ENCODE data around the gene TMEM267. TPM values are rescaled to one million over a fixed set of nuclear protein-coding genes. Genes with fewer than 3 reads are reported as not detected.
A peak's percentile ranks its signal among the peaks of the same experiment; 100 is the strongest.
"Not testable (repeated sequence)": the region's sequence is repeated elsewhere in the genome, so short reads cannot be mapped to it uniquely, and the experiment has no call there.

TMEM267 gene
- total and polyA plus RNA-seq, 4 donors: 2.3 to 5.4 (median 3.8) TPM

- no peak for DNase-seq (ENCODE audit: low spot score)
- TF ChIP-seq HNF4G (IDR thresholded peaks at IDR 0.05): no peak
- no peak for TF ChIP-seq CTCF (IDR thresholded peaks at IDR 0.05; ENCODE audit: low read depth, low read length, missing input control)
- TF ChIP-seq ZBTB33 (IDR thresholded peaks at IDR 0.05): no peak
- no peak for TF ChIP-seq MAX (IDR thresholded peaks at IDR 0.05)
- no peak for TF ChIP-seq ATF3 (IDR thresholded peaks at IDR 0.05)
- no peak for TF ChIP-seq NR2F2 (IDR thresholded peaks at IDR 0.05)
- no peak for TF ChIP-seq FOXA2 (IDR thresholded peaks at IDR 0.05)
- TF ChIP-seq YY1 (IDR thresholded peaks at IDR 0.05): no peak
- Histone ChIP-seq H3K27me3 (ENCODE audit: control insufficient read depth in 4 of 4, insufficient read depth in 4 of 4, low read length in 3 of 4) (no peaks in the 10 kb centered on the region), H3K36me3 (ENCODE audit: control insufficient read depth in 4 of 4, insufficient read depth in 3 of 4, low read depth in 1 of 4, low read length in 3 of 4) (no peaks in the 10 kb centered on the region), H3K4me1 (ENCODE audit: control insufficient read depth in 4 of 4, insufficient read depth in 4 of 4, low read length in 3 of 4) (no peaks in the 10 kb centered on the region), H3K9ac (ENCODE audit: low read depth in 1 of 2, low read length in 2 of 2) (no peak overlapping the region), H3K9me3 (ENCODE audit: control insufficient read depth in 4 of 4, low read length in 3 of 4) (no peaks in the 10 kb centered on the region), H3K27ac (ENCODE audit: low read depth in 1 of 2, low read length in 2 of 2) (no peak overlapping the region), H3K4me3 (ENCODE audit: low read depth in 1 of 3, low read length in 3 of 3) (no peak overlapping the region)
- 68% methylated on average over 2 of the region's 2 CpGs for WGBS
Measured at GRCh38 chr5:43409809-43410271, 73.8 kb downstream of the TMEM267 start.

- not testable (repeated sequence) for H3K4me3 ChIP-seq (ENCODE audit: low read depth in 1 of 3, low read length in 3 of 3); H3K4me1 ChIP-seq (ENCODE audit: control insufficient read depth in 4 of 4, insufficient read depth in 4 of 4, low read length in 3 of 4); H3K27me3 ChIP-seq (ENCODE audit: control insufficient read depth in 4 of 4, insufficient read depth in 4 of 4, low read length in 3 of 4); H3K9me3 ChIP-seq (ENCODE audit: control insufficient read depth in 4 of 4, low read length in 3 of 4); H3K27ac ChIP-seq (ENCODE audit: low read depth in 1 of 2, low read length in 2 of 2); DNase-seq (ENCODE audit: low spot score); H3K9ac ChIP-seq (ENCODE audit: low read depth in 1 of 2, low read length in 2 of 2); H3K36me3 ChIP-seq (ENCODE audit: control insufficient read depth in 4 of 4, insufficient read depth in 3 of 4, low read depth in 1 of 4, low read length in 3 of 4)
- WGBS: 92% methylated on average over 16 of the region's 16 CpGs
Measured at GRCh38 chr5:43402524-43403066, 81.1 kb downstream of the TMEM267 start.

GRCh38 chr5:43401827-43402226 is 81.8 kb downstream of the TMEM267 start:
- Histone ChIP-seq H3K36me3 (ENCODE audit: control insufficient read depth in 4 of 4, insufficient read depth in 3 of 4, low read depth in 1 of 4, low read length in 3 of 4) (no peaks in the 10 kb centered on the region), H3K4me1 (ENCODE audit: control insufficient read depth in 4 of 4, insufficient read depth in 4 of 4, low read length in 3 of 4) (peaks cover 0 to 6% (median 2%) of the 10 kb centered on the region in 4 donors), H3K27ac (ENCODE audit: low read depth in 1 of 2, low read length in 2 of 2) (no peak overlapping the region), H3K4me3 (ENCODE audit: low read depth in 1 of 3, low read length in 3 of 3) (no peak overlapping the region), H3K27me3 (ENCODE audit: control insufficient read depth in 4 of 4, insufficient read depth in 4 of 4, low read length in 3 of 4) (no peaks in the 10 kb centered on the region), H3K9ac (ENCODE audit: low read depth in 1 of 2, low read length in 2 of 2) (no peak overlapping the region), H3K9me3 (ENCODE audit: control insufficient read depth in 4 of 4, low read length in 3 of 4) (no peaks in the 10 kb centered on the region)
- 61% methylated on average over 1 of the region's 1 CpG for WGBS
- no peak for DNase-seq (ENCODE audit: low spot score)
- TF ChIP-seq CTCF (IDR thresholded peaks at IDR 0.05; ENCODE audit: low read depth, low read length, missing input control): peak; percentile 2
- TF ChIP-seq RAD21 (IDR thresholded peaks at IDR 0.05): peak in 1 of 2 donors; percentile 57
- TF ChIP-seq ATF3 (IDR thresholded peaks at IDR 0.05): no peak
